Measurements from ENCODE around the gene GRK5. TPM values are rescaled to one million over a fixed set of nuclear protein-coding genes. Genes with fewer than 3 reads are reported as not detected.

Gene GRK5
- total RNA-seq, 1 donor from 2014 or later = 21.3 TPM

GRCh38 chr10:119419931-119420330, 212.6 kb downstream of the GRK5 start:
- peaks cover 2% of the 10 kb centered on the region for H3K4me1 Mint-ChIP-seq
- DNase-seq = no peak
- H3K9me3 Mint-ChIP-seq = no peaks in the 10 kb centered on the region
- ChIA-PET POLR2A (interaction anchor here (0.6 to 0.7 kb wide), 2 partner anchors 44 to 137 kb away, joined by 3 to 7 read pairs; no protein-coding TSS in a partner anchor), CTCF (interaction anchor here (1.6 to 6.6 kb wide), 3 partner anchors 26 to 213 kb away, joined by 4 to 80 read pairs (median 19); partner anchors contain the start of gene GRK5)
- no peak overlapping the region for H3K27ac Mint-ChIP-seq
- peaks cover 32% of the 10 kb centered on the region for H3K36me3 Mint-ChIP-seq (ENCODE audit: low read depth)
- no peaks in the 10 kb centered on the region for H3K27me3 Mint-ChIP-seq
- ATAC-seq (ENCODE audit: low read depth) = no peak
- intact Hi-C loops (cut with micrococcal nuclease) = loop anchor here (5.0 kb wide), 1 partner anchor 283 kb away; no protein-coding TSS in a partner anchor
- TF ChIP-seq CTCF (IDR thresholded peaks at IDR 0.05) = no peak
- H3K4me3 Mint-ChIP-seq = no peak overlapping the region

GRCh38 chr10:119420950-119421875, 213.8 kb downstream of the GRK5 start:
- TF ChIP-seq CTCF (IDR thresholded peaks at IDR 0.05) = no peak
- intact Hi-C loops (cut with micrococcal nuclease) = no loop called here
- no peak overlapping the region for H3K27ac Mint-ChIP-seq
- ChIA-PET CTCF (interaction anchor here (1.1 to 6.6 kb wide), 4 partner anchors 24 to 215 kb away, joined by 4 to 80 read pairs (median 8); partner anchors contain the start of gene GRK5), POLR2A (interaction anchor here (0.6 kb wide), 1 partner anchor 221 kb away, joined by 3 read pairs; no protein-coding TSS in a partner anchor)
- DNase-seq (no peak), ATAC-seq (ENCODE audit: low read depth) (no peak)
- H3K27me3 Mint-ChIP-seq = no peaks in the 10 kb centered on the region
- H3K36me3 Mint-ChIP-seq (ENCODE audit: low read depth) = peaks cover 40% of the 10 kb centered on the region
- no peak overlapping the region for H3K4me3 Mint-ChIP-seq
- H3K4me1 Mint-ChIP-seq = peaks cover 3% of the 10 kb centered on the region
- no peaks in the 10 kb centered on the region for H3K9me3 Mint-ChIP-seq

GRCh38 chr10:119421891-119422681, 214.7 kb downstream of the GRK5 start:
- ChIA-PET CTCF (interaction anchor here (1.1 to 2.2 kb wide), 3 partner anchors 23 to 216 kb away, joined by 4 to 11 read pairs (median 5); no protein-coding TSS in a partner anchor), POLR2A (interaction anchor here (0.6 to 0.9 kb wide), 2 partner anchors 116 to 222 kb away, joined by 3 to 5 read pairs; no protein-coding TSS in a partner anchor)
- Mint-ChIP-seq H3K4me3 (no peak overlapping the region), H3K36me3 (ENCODE audit: low read depth) (peaks cover 40% of the 10 kb centered on the region), H3K9me3 (no peaks in the 10 kb centered on the region), H3K4me1 (peaks cover 2% of the 10 kb centered on the region), H3K27ac (no peak overlapping the region), H3K27me3 (no peaks in the 10 kb centered on the region)
- ATAC-seq (ENCODE audit: low read depth) = no peak
- intact Hi-C loops (cut with micrococcal nuclease) = no loop called here
- no peak for TF ChIP-seq CTCF (IDR thresholded peaks at IDR 0.05)
- no peak for DNase-seq

- Mint-ChIP-seq H3K27ac (no peak overlapping the region), H3K9me3 (no peaks in the 10 kb centered on the region), H3K27me3 (no peaks in the 10 kb centered on the region), H3K36me3 (ENCODE audit: low read depth) (peaks cover 40% of the 10 kb centered on the region), H3K4me3 (no peak overlapping the region), H3K4me1 (peaks cover 2% of the 10 kb centered on the region)
- DNase-seq (no peak), ATAC-seq (ENCODE audit: low read depth) (no peak)
- TF ChIP-seq CTCF (IDR thresholded peaks at IDR 0.05) = no peak
- CTCF ChIA-PET = interaction anchor here (1.1 to 2.2 kb wide), 3 partner anchors 22 to 216 kb away, joined by 4 to 11 read pairs (median 5); no protein-coding TSS in a partner anchor
- intact Hi-C loops (cut with micrococcal nuclease) = no loop called here
- POLR2A ChIA-PET = interaction anchor here (0.9 kb wide), 1 partner anchor 117 kb away, joined by 5 read pairs; no protein-coding TSS in a partner anchor
These were observed 215.5 kb downstream of the GRK5 start for GRCh38 chr10:119422682-119423509.

Data from activated B cell treated with CpG ODN at 0.5 μM for 24 hours (primary cell).